Measurements from ENCODE around the gene FUNDC1.

FUNDC1 gene

GRCh38 chrX:44507292-44507691, 35.4 kb downstream of the FUNDC1 start:
- Histone ChIP-seq H3K4me3 (ENCODE audit: low read length) (no peak overlapping the region), H3K4me2 (ENCODE audit: low read length) (peak overlapping the region; percentile 20; the same call in 1 of the 2 replicates), H3K4me1 (ENCODE audit: low read length) (peaks cover 17% of the 10 kb centered on the region), H3K27ac (ENCODE audit: low read length) (no peak overlapping the region), H3K9ac (ENCODE audit: low read length) (no peak overlapping the region), H4K20me1 (ENCODE audit: insufficient read depth, low read length) (no peaks in the 10 kb centered on the region), H3K79me2 (ENCODE audit: low read length) (no peaks in the 10 kb centered on the region), H3K36me3 (replicated peaks; ENCODE audit: low read depth, low read length) (no peaks in the 10 kb centered on the region), H3K9me3 (ENCODE audit: insufficient read depth, low read length) (no peaks in the 10 kb centered on the region), H2AFZ (ENCODE audit: low read depth, low read length) (no peak overlapping the region), H3K27me3 (ENCODE audit: low read depth, low read length) (no peaks in the 10 kb centered on the region)
- TF ChIP-seq EZH2phosphoT487 (IDR thresholded peaks at IDR 0.05; ENCODE audit: low read depth), result no peak
- TF ChIP-seq CTCF (IDR thresholded peaks at IDR 0.05; ENCODE audit: low read depth, low read length), result no peak

- Histone ChIP-seq H3K4me1 (ENCODE audit: low read length) (peaks cover 17% of the 10 kb centered on the region), H4K20me1 (ENCODE audit: insufficient read depth, low read length) (no peaks in the 10 kb centered on the region), H3K27me3 (ENCODE audit: low read depth, low read length) (no peaks in the 10 kb centered on the region), H3K36me3 (replicated peaks; ENCODE audit: low read depth, low read length) (no peaks in the 10 kb centered on the region), H3K79me2 (ENCODE audit: low read length) (no peaks in the 10 kb centered on the region), H2AFZ (ENCODE audit: low read depth, low read length) (no peak overlapping the region), H3K4me3 (ENCODE audit: low read length) (no peak overlapping the region), H3K4me2 (ENCODE audit: low read length) (peak overlapping the region; percentile 20; the same call in 1 of the 2 replicates), H3K9ac (ENCODE audit: low read length) (no peak overlapping the region), H3K27ac (ENCODE audit: low read length) (no peak overlapping the region), H3K9me3 (ENCODE audit: insufficient read depth, low read length) (no peaks in the 10 kb centered on the region)
- TF ChIP-seq EZH2phosphoT487 (IDR thresholded peaks at IDR 0.05; ENCODE audit: low read depth), result no peak
- TF ChIP-seq CTCF (IDR thresholded peaks at IDR 0.05; ENCODE audit: low read depth, low read length), result no peak
These were observed 36.0 kb downstream of the FUNDC1 start for GRCh38 chrX:44506678-44507077.

DNA sequence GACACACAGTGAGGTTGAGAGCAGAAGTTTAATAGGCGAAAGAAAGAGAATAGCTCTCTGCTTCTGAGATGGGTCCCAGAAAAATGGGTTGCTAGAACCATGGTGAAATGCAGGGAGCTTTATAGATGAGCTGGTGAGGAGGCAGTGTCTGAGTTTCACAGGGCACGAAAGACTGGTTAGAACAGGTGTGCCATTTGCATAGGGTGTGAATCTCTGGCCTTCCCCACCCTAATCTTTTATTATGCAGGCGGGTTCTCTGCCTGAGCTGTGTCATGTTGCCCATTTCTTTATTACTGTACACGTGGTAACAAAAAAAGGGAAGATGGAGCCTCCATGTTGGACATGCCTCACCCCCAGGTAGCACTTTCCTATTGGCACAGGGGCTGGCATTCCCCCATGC, 39.1 kb downstream of the FUNDC1 start:
- Histone ChIP-seq H3K4me3 (ENCODE audit: low read length) (no peak overlapping the region), H3K27ac (ENCODE audit: low read length) (no peak overlapping the region), H3K79me2 (ENCODE audit: low read length) (no peaks in the 10 kb centered on the region), H3K27me3 (ENCODE audit: low read depth, low read length) (no peaks in the 10 kb centered on the region), H3K9ac (ENCODE audit: low read length) (no peak overlapping the region), H3K4me2 (ENCODE audit: low read length) (peak overlapping the region; percentile 11; the same call in 1 of the 2 replicates), H4K20me1 (ENCODE audit: insufficient read depth, low read length) (no peaks in the 10 kb centered on the region), H3K4me1 (ENCODE audit: low read length) (peaks cover 17% of the 10 kb centered on the region), H3K9me3 (ENCODE audit: insufficient read depth, low read length) (no peaks in the 10 kb centered on the region), H3K36me3 (replicated peaks; ENCODE audit: low read depth, low read length) (no peaks in the 10 kb centered on the region), H2AFZ (ENCODE audit: low read depth, low read length) (no peak overlapping the region)
- TF ChIP-seq EZH2phosphoT487 (IDR thresholded peaks at IDR 0.05; ENCODE audit: low read depth) (no peak), CTCF (IDR thresholded peaks at IDR 0.05; ENCODE audit: low read depth, low read length) (no peak)

DNA sequence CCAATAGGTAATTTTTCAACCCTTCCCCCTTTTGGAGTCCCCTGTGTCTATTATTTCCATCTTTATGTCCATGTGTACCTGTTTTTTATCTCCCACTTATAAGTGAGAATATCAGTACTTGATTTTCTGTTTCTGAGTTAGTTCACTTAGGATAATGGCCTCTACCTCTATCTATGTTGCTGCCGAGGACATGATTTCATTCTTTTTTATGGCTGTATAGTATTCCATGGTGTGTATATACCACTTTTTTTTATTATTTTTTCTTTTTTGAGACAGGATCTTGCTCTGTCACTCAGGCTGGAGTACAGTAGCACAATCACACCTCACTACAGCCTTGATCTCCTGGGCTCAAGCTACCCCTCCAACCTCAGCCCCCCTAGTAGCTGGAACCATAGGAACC, 47.6 kb downstream of the FUNDC1 start:
- Histone ChIP-seq H3K4me2 (ENCODE audit: low read length) (no peak overlapping the region), H2AFZ (ENCODE audit: low read depth, low read length) (no peak overlapping the region), H3K27me3 (ENCODE audit: low read depth, low read length) (no peaks in the 10 kb centered on the region), H3K4me3 (ENCODE audit: low read length) (no peak overlapping the region), H3K9ac (ENCODE audit: low read length) (no peak overlapping the region), H3K36me3 (replicated peaks; ENCODE audit: low read depth, low read length) (no peaks in the 10 kb centered on the region), H3K79me2 (ENCODE audit: low read length) (no peaks in the 10 kb centered on the region), H3K27ac (ENCODE audit: low read length) (no peak overlapping the region), H4K20me1 (ENCODE audit: insufficient read depth, low read length) (no peaks in the 10 kb centered on the region), H3K4me1 (ENCODE audit: low read length) (no peaks in the 10 kb centered on the region), H3K9me3 (ENCODE audit: insufficient read depth, low read length) (no peaks in the 10 kb centered on the region)
- TF ChIP-seq EZH2phosphoT487 (IDR thresholded peaks at IDR 0.05; ENCODE audit: low read depth), result no peak

- TF ChIP-seq EZH2phosphoT487 (IDR thresholded peaks at IDR 0.05; ENCODE audit: low read depth), result no peak
- no peak for TF ChIP-seq CTCF (IDR thresholded peaks at IDR 0.05; ENCODE audit: low read depth, low read length)
- H3K27ac ChIP-seq (ENCODE audit: low read length), result no peak overlapping the region
These were observed 48.3 kb downstream of the FUNDC1 start for GRCh38 chrX:44494357-44494756.

More at GRCh38 chrX:44494357-44494756, 48.3 kb downstream of the FUNDC1 start:
- H3K9me3 ChIP-seq (ENCODE audit: insufficient read depth, low read length), result no peaks in the 10 kb centered on the region
- H3K4me2 ChIP-seq (ENCODE audit: low read length), result no peak overlapping the region
- no peaks in the 10 kb centered on the region for H3K36me3 ChIP-seq (replicated peaks; ENCODE audit: low read depth, low read length)
- no peaks in the 10 kb centered on the region for H3K27me3 ChIP-seq (ENCODE audit: low read depth, low read length)
- H3K79me2 ChIP-seq (ENCODE audit: low read length), result no peaks in the 10 kb centered on the region
- no peak overlapping the region for H2AFZ ChIP-seq (ENCODE audit: low read depth, low read length)
- H3K9ac ChIP-seq (ENCODE audit: low read length), result no peak overlapping the region
- H3K4me1 ChIP-seq (ENCODE audit: low read length), result no peaks in the 10 kb centered on the region
- no peak overlapping the region for H3K4me3 ChIP-seq (ENCODE audit: low read length)
- H4K20me1 ChIP-seq (ENCODE audit: insufficient read depth, low read length), result no peaks in the 10 kb centered on the region

Measured in OCI-LY3 (cell line).